Anterior cingulate cortex (tissue), 58 donors: Measurements from ENCODE around the gene ACER1.
"Not testable (repeated sequence)": the region's sequence is repeated elsewhere in the genome, so short reads cannot be mapped to it uniquely, and the experiment has no call there.

Experiments
- DNase-seq, 58 donors: peaks; one replicate each; lab custom pipeline; 2025; lab: John Stamatoyannopoulos, UW

ACER1 gene

DNA sequence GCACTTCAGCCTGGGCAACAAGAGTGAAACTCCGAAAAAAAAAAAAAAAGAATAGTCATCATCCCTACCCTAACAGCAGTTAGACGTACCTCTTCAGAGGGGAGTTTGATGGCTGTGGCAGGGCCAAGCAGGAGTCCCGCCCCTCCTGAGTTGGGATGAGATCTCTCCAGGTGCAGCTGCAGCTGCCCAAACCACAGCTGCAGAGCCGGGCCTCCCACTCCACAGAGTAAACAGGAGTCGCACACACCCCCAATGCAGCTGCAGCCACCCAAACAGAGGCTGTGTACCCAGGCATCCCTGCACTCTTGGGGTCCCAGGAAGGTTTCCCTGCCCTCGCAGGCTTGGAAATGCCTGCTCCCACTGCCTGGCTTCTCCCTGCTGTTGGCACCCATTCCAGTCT is 36.2 kb downstream of the ACER1 start:
- no peak for DNase-seq

DNA sequence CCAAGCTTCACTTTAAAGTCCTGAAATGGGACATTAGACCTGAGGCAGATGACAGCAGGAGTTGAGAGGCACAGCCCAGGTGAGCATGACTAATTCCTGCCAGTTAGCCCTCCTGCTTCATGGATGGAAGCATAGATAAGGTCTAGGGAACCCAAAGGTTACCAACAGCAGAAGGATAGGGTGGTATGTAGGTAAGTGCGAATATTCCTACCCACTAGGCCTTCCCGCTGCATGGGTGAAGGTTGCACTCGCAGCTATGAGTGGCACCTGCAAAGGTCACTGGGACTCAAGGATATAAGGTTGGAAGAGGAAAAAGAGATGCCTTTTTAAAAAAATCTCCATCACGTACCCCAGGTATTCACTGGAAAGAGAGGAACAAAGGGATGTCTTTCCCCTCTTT is 41.4 kb downstream of the ACER1 start:
- DNase-seq, result no peak

DNA sequence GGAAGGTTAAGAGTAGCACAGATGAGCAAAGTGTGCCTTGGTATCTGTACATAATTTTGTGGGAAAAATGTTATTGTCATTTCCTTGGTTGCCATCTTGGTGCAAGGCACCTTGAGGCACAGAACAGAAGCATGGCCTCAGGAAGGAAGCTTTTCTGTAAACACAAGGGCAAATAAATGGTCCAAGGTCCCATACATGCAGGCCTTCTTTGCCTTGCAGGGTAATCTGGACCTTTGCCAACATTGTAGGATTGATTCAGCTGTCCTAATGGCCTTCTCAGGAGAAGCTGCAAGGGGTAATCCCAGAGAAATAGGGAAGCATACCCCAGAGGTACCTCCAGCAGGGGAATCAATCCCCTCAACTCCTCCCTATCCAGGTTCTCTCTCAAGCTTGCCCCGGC is 44.7 kb downstream of the ACER1 start:
- no peak for DNase-seq

DNA sequence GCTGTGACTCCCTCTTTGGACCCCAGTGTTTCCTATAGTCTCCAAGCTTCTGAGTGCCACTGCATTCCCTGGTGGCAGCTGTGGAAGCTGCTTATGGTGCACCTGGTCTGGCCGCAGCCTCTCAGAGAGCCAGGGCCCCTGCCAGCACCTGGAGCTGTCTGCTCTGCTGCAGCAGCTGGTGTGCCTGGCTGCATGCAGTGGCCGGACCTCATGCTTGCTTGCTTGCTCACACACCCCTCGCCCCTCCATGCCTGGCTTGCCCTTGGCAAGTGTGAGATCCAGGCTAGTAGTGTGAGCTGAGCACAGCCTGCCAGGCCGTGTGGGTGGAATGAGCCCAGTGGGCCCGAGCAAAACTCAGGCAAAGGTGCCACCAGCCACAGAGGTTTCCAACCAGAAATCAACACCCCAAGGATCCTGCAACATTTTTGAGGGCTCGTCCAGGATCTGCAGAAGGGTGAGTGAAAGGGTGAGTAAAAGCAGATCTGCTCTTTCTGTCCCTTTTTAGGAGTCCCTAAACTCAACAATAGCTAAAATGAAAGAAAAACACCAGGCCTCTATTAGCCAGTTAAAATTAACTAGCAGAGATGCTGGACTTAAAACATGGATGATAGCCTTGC is 46.0 kb downstream of the ACER1 start:
- no peak for DNase-seq

DNA sequence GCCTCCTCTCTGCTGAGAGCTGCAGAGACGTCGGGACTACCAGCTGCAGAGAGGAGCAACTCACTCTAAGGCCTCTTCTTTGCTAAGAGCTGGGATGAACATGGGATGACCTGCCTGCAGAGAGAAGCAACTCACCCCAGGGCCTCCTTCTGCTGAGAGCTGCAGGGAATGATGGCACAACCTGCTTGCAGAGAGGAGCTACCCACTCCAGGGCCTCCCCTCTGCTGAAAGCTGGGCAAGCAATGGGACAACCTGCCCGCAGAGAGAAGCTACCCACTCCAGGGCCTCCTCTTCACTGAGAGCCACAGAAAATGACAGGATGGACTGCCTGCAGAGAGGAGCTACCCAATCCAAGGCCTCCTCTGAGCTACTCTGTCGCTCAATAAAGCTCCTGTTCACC is 46.7 kb downstream of the ACER1 start:
- DNase-seq, result no peak

DNA sequence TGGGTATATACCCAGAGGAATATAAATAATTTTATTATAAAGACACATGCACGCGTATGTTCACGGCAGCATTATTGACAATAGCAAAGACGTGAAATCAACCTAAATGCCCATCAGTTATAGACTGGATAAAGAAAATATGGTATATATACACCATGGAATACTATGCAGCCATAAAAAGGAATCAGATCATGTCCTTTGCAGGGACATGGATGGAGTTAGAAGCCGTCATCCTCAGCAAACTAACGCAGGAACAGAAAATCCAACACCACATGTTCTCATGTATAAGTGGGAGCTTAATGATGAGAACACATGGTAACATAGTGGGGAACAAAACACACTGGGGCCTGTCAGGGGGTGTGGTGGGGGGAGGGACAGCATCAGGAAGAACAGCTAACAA is 51.0 kb downstream of the ACER1 start:
- not testable (repeated sequence) for DNase-seq

DNA sequence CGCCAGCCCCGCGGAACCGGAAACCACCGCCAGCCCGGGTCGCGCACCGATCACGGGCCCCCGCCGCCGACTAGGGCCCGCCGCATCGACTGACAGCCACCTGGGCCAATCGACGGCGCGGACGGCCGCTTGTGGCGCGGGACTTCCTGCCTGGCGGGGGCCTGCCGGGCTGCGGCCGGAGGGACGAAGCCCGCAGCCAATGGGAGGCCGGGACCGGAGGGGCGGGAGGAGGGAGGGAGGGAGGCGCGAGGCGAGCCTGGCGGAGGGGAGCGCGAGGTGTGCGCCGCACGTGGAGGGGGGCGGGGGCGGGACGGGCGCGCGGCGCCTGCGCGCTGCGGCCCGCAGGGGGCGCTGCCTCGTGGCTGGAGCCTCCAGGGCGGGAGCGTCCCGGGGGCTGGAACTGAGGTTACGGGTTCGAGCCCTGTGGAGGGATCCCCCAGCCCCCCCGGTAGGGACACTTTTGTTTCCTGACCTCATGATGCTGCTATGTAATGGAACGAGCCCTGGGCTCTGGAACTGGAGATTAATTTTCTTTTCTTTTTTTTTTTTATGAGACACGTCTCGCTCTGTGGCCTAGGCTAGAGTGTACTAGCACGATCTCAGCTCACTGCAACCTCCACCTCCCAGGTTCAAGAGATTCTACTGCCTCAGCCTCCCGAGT is 53.4 kb downstream of the ACER1 start, which contains the start of gene MLLT1:
Gene MLLT1, minus strand, starts transcription at position 45 of the 661 bp plus-strand sequence. CDS start 191 bp downstream, outside the sequence.
- peak; percentile 40 to 98 (median 95) for DNase-seq

DNA sequence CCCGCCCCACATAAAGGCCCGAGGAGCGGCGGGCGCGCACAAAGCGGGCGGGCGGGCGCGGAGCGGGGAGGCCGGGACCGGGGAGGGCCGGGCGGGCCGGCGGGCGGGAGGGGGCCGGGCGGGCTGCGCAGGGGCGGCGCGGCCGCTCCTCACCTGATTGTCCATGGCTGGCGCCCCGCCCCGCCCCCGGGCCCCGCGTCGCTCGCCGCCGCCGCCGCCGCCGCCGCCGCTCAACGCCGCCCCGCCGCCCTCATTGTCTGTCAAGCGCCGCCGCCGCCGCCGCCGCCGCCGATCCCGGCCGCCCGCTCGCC is 53.8 kb downstream of the ACER1 start:
- DNase-seq, result no peak

DNA sequence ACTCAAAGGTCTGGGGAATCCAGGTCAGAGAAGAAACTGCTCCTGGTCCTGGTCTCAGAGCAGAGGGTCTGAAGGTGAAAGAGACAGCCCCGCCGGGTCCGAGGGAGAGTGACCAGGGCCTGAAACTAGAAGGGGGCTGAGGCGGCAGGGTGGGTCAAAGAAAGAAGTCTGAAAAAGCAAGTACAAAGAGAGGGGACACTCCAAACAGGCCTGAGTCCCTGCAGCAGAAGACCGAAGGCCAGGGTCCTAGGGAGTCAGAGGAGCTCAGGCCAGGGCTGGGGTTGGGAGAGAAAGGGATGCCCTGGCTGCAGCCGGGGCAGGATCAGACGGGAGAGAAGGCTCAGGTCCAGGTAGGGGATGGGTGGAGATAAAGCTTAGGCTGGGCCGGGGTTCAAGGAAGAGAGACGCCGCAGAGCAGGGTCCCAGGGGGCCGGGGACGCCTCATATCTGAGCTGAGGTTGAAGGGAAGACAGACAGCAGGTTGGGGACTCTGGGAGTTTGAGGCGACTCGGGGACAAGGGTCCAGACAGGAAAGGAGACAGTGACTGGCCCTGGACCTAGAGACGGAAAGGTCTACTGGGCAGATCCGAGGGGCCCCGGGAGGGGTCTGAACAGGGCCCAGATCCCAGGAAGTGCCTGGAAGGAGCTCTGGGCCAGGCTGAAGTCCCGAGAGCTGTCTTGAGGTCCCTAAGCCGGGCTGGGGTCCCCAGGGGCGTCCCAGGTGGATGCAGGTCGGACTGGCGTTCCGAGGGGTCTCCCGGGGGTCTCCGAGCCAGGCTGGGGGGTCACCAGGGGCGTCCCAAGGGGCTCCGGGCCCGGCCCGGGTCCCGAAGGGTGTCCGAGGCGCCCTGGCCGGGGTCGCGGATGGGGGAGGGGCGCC is 54.4 kb downstream of the ACER1 start:
- DNase-seq, result no peak

DNA sequence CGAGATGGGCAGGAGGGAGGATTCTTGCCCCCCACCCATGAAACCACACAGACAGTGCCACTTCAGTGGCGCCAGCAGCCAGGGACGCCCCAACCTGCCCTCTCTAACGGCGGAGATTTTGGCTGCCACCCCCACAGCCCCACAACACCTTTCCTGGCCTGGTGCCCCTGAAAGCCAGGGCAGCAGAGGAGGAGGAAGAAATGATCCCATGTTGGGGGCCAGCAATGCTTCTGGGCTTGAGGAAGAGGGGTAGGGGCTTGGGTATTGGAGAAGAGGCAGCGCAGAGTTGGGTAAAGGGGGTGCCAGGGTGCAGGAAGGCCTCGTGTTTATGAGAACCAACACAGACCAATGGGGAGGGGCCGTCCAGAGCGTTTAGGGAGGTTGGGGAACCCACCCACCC is 55.4 kb downstream of the ACER1 start:
- DNase-seq, result no peak

DNA sequence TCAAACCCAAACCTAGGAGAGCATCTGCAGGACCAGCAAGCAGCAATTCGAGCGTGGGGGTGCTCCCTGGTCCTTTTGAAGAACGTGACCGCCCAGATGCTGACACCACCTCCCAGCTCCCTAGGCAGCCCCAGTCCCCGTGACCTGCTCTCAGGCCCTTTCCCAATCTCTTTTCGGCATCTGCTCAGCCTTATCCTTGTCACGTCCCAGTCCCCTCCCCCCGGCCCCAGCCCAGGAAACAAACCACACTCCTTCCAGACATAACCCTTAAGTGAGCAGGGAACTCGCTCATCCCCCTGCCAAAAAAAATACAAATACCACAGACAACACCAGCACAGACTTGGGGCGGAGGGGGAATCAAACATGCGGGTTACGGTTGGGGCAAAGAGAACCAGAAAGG is 57.0 kb downstream of the ACER1 start:
- no peak for DNase-seq

DNA sequence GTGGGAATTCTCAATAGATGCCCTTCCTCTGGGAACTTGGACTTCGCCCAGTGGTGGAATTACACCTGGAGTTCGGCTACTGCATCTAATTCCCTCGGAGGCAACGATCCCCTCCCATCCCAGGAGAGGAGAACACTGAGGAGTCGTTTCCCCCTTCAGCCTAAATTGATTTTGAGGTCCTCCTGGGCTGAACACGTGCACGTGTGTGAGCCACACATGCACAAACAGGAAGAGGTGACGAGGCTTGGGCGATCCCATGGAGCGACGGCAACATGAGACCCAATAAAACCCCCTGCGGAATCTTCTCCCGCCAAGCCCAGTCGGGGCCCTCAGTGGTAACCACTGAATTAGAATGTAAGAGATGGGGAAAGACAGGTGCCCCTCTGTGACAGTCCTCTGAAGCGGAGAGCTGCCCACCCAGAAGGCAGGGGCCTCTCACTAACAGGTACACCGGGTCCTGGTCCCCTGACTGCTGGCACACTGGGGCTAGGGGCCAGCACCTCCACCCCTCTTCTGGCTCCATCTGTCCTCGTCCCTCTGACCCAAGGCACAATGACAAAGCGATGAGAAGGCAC is 58.2 kb downstream of the ACER1 start:
- no peak for DNase-seq

DNA sequence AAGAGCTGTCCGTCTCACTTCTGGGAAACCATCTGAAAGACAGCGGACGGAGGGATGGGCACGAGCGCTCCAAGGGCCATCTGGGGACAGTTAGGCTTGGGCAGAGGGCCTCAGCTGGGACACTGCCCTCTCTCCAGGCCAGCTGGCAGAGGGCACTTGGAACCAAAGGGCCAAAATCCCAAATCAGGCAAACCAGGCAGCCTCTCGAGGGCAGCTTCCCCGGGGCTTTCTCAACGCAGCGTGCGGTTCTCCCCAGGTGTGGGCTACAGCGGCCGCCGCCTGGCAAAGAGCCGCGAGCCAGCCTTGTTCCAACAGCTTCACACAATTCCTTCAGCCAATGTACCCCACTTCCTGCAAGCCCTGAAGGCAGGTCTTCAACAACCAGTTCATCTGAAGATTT is 58.7 kb downstream of the ACER1 start:
- DNase-seq, result peak in 5 of 58 donors; percentile 22 to 54 (median 27)

DNA sequence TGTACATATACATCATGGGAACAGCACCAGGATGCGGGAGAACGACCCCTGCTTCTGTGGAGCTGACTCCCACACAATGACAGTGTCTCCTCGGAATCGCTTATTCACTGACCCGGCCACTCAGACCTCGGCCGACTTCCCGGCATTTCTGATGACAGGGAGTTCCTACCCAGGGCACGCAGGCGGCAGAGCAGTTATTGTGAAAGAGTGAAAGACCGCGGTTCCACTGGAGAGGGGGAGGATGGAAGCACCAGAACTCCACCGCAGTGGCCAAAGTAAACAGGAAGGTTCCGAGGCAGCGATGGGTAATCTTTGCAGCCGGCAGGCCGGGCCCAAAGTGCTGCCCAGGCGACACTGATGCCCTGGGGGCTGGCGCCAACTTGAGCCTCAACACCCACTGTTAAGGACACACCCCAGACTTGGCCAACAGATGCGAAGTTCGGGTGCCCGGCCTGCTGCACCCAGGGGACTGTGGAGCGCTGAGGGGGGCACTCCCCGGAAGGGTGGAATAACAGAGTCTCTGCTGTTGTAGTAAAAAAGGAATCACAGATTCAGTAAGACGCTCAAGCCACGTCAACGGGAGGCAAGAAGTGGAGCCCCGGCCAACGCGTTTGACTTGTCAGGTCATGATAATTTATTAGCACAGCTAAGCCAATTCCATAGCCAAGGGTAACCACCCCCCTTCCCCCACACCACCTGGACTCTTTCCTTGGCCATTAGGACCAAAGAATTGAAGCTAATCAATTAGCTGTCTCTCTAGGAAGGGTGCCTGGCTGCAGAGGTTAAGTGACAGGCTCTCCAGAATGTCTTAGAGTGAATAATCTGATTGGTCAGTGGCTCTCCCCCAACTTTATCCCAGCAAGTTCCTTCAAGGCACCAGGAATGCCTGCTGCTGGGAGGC is 59.5 kb downstream of the ACER1 start:
- DNase-seq, result peak in 48 of 58 donors; percentile 8 to 86 (median 40)

DNA sequence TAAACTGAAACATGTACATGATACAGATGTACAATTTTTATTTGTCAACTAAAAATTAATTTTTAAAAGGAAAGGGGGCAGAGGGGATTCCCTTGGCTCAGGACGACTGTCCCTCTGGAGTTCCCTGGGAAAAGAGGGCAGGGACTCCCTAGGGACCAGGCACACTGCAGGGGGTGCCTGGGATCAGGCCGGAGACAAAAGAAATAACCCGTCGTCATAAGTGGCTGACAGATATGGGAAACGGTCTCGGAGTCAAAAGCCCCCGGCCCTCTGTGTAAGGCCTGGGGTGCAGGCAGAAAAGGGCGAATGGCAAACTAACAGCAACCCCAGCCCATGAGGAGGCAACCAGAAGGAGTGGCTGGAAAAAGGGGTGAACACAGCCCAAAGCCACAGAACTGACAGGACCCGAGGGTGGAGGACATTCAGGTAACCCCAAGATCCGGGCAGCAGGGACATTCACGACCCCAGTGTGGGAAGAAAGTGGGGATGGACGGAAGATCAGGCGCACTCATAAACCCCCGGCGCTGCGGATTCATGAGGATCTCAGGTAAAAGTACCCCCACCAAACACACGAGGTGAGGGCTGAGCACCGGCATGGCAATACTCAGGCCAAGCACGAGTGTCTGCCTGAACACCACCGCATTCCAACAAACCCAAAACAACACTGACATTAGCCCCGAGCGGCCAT is 60.4 kb downstream of the ACER1 start:
- DNase-seq, result no peak

DNA sequence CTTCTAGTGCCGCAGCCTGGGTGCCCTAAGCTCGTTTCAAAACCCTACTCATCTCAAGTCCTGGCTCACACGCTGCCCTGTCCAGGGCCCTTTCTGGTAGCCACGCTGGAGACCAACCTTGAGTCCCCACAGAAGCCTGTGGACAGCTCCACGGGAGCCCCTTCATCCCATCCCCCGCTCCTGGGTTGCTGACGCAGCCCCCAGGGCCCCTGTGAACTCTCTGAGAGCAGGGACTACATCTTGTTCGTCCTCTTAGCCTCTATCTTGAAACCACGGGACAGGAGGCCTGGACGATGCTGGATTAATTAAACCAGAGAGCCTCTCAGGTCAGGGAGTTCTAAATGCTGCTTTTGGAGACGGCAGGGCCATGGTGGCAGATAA is 61.0 kb downstream of the ACER1 start:
- DNase-seq, result no peak

DNA sequence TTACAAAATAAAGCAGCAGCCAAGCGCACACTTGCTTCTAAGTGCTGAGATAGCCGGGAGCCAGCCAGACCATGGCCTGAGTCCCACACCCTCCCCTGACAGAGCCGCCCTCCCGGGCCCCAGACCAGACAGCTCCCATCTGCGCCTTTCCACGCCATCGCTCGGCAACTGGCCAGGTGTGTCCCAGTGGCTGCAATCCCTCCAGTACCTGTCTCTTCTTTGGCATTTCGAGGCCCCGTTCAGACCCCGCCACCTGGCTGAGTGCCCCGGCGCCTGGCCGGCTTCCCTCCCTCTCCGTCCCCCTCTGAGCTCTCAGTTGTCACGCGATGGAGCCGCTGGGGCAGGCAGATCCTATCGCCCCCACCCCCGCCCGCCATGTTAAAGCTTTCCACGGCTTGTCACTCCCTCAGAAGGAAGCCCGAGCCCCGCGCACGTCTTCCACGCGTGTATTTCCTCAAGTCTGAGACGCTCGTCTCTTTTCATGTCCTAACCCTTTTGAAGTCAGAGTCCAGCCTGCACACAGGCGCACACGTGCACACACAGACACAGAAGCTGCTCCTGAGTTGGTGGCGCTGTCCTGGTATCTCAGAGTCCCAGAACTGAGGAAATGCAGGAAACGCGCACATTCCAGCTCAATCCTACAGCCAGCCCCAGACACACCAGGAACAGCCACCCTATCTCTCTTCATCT is 61.5 kb downstream of the ACER1 start:
- peak in 49 of 58 donors; percentile 20 to 76 (median 49) for DNase-seq

DNA sequence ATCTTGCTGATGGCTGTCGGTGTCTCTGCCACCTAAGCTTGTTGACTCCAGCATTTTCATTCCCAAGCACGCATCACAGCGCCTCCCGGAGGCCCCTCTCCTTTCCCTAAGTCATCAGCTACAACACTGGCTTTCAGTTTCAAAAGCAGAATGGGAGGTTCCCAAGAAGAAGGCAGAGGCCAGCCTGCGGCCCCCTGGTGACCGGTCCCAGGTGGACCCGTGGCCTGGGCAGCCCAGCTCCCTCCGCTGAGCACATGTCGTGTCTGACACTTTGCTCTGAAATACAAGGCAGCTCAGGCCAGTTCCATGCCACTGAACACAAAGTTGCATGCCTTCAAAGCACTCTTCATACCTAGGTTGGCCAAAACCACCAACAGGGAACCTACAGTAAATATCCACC is 62.2 kb downstream of the ACER1 start:
- no peak for DNase-seq

DNA sequence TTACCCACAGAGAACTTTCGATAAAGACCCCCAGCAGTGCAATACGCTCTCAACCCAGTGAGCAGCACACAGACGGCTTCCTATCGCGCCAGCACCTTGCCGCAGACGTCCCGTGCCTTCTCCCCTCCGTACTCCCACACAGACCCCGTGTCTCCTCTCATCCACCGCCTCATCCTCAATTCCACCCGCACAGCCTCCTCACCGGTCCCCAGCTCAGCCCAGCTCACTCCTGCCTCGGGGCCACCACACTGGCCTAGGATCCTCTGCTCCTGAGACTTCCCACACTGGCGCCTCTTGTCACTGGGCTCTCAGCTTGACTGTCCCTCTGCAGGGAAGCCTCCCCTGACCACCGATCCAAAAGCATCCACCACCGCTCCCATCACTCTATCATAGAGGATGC is 62.6 kb downstream of the ACER1 start:
- DNase-seq, result no peak
